ENCODE results near the gene EPB41. TPM values are rescaled to one million over a fixed set of nuclear protein-coding genes. Genes with fewer than 3 reads are reported as not detected.

Gene EPB41
- total and polyA plus RNA-seq, 2 of the 8 experiments (the other 6 are each of a cell fraction or from before 2014, with no cell fraction given): 36.7 to 109 TPM

GRCh38 chr1:28885977-28886730, 28.2 kb upstream of the EPB41 start (continued):
- TF ChIP-seq EP300 (IDR thresholded peaks at IDR 0.05; ENCODE audit: borderline replicate concordance in 1 of 2, low read depth in 2 of 2, low read length in 2 of 2): no peak
